Ectodermal cell (in vitro differentiated cells): ENCODE results near the gene OTOP2.

Experiments
- H3K27ac ChIP-seq: 2 replicates; pipeline ENCODE4 v1.7.0; 2013; ENCODE audit warnings: mild to moderate bottlenecking, low read depth, low read length; ENCODE audit not compliant: insufficient read depth, poor library complexity, severe bottlenecking
- H3K27me3 ChIP-seq: 2 replicates; pipeline ENCODE4 v1.7.0; 2013; ENCODE audit warnings: mild to moderate bottlenecking, low read length; ENCODE audit not compliant: insufficient read depth, control insufficient read depth, poor library complexity, severe bottlenecking
- H3K36me3 ChIP-seq: one replicate; pipeline ENCODE4 v1.7.0; 2013; ENCODE audit warnings: low read length; ENCODE audit not compliant: control insufficient read depth, insufficient read depth
- H3K4me1 ChIP-seq: one replicate; pipeline ENCODE4 v1.7.0; 2013; ENCODE audit warnings: low read length; ENCODE audit not compliant: control insufficient read depth, insufficient read depth
- H3K4me3 ChIP-seq: 2 replicates; pipeline ENCODE4 v1.7.0; 2013; ENCODE audit warnings: low read depth, low read length, control low read depth; ENCODE audit not compliant: insufficient read depth
- H3K9me3 ChIP-seq: 2 replicates; pipeline ENCODE4 v1.7.0; 2013; ENCODE audit warnings: mild to moderate bottlenecking, low read length, moderate library complexity; ENCODE audit not compliant: control insufficient read depth
- WGBS, 2 experiments: methylation state at CpG; one replicate each; pipeline ENCODE4 v1.1.7; 2013; ENCODE audit warnings: missing lambda C conversion rate in 2 of 2; 5-methylcytosine and 5-hydroxymethylcytosine counted together

OTOP2 gene

DNA sequence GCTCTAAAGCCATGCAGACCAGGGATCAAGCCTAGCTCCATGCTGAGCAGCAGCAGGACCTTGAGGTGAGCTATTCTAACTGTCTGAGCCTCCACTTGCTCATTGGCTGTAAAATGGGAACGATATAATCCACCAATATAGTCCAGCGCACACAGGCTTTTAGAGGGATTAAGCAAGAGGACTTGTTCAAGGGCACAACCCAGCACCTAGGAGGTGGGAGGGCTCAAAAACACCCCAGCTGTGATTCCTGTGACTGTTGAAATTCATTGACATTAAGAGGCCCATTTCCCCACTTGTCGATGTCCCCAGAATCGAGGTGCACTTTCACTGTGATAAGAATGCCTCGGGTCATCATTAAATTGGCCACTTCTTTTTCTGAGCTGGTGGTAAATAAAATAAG, 5.2 kb upstream of the OTOP2 start:
- Histone ChIP-seq H3K36me3 (no peaks in the 10 kb centered on the region), H3K27ac (no peak overlapping the region), H3K4me1 (peaks cover 6% of the 10 kb centered on the region), H3K27me3 (peaks cover 22% of the 10 kb centered on the region), H3K4me3 (no peak overlapping the region), H3K9me3 (no peaks in the 10 kb centered on the region)
- WGBS, 2 experiments = 94 to 96% methylated on average over 5 of the region's 5 CpGs

DNA sequence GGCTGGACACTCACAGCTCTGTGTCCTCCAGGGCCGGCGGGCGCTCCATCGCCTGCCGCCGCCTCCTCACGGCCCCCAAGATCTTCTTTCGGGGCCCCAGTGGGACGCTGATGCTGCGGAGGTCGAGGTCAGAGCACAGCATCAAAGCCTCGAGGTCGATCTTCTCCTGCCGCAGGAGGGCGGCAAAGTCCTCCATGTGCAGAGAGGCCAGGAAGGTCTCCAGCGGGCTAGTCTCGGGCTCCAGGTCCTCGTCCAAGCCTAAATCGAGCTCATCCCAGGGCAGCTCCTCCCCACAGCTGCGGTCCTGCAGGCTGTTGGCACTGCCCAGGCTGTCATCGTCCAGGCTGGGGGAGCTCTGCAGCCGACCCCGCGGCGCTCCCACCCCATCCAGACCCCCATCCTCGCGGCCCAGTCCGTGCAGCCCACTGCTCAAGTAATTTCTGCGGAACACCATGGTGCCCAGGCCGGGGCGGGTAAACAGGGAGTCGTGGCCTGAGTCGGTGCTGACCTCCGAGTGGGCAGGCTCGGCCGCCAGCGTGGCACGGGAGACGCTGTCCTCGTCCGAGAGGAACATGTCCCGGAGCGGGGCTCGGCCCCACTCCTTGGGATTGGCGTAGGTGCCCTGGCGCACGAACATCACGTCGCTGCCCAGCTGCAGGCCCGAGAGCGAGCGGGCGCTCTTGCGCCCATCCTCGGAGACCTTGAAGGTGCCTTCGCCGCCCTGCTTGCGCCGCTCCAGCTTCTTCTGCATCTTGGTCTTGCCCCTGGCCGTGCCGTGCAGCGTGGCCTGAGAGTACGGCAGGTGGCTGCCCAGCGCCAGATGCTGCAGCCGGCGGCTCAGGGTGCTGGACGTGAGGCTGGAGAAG, 4.4 kb upstream of the OTOP2 start:
- WGBS, 2 experiments = 90% methylated on average over 67 of the region's 67 CpGs

DNA sequence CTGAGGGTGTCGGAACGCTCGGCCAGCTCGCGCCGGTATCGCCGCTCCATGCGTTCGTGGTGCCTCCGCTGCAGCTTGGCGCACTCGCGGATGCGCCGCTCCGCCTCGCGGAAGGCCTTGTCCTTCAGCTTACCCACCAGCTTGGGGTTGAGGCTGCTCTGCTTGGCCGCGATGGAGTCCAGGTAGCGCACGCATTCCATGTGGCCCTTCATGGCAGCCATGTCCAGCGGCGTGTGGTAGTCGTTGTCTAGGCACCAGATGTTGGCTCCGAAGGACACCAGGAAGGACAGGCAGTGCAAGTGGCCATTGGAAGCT, 3.8 kb upstream of the OTOP2 start:
- no peaks in the 10 kb centered on the region for H3K36me3 ChIP-seq
- H3K4me3 ChIP-seq = no peak overlapping the region
- H3K9me3 ChIP-seq = no peaks in the 10 kb centered on the region
- peaks cover 36% of the 10 kb centered on the region for H3K27me3 ChIP-seq
- WGBS, 2 experiments = 96 to 97% methylated on average over 27 of the region's 27 CpGs
- peaks cover 9% of the 10 kb centered on the region for H3K4me1 ChIP-seq
- no peak overlapping the region for H3K27ac ChIP-seq

More for the DNA sequence above, 4.4 kb upstream of the OTOP2 start:
- Histone ChIP-seq H3K4me1 (peaks cover 9% of the 10 kb centered on the region), H3K4me3 (no peak overlapping the region), H3K27ac (no peak overlapping the region), H3K9me3 (no peaks in the 10 kb centered on the region), H3K36me3 (no peaks in the 10 kb centered on the region), H3K27me3 (peaks cover 30% of the 10 kb centered on the region)

DNA sequence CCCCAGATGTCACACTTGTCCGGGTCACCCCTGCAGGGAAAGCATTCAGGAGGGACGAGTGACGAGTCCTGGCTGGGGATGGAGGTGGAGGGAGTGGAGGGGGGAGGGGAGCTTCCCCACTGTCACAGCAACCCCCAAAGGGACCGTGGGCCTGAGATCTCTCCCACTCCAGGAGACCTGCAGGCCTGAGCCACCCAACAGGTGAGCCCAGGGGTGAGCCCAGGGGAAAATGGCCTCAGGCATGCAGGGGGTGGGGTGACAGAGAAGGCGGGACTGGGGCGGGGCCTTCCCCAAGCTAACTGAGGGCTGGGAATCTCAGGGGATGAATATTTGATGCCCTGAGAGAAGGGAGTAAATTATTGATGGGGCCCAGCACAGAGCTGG, 3.4 kb upstream of the OTOP2 start:
- no peak overlapping the region for H3K4me3 ChIP-seq
- H3K27me3 ChIP-seq = peaks cover 40% of the 10 kb centered on the region
- H3K9me3 ChIP-seq = no peaks in the 10 kb centered on the region
- peaks cover 9% of the 10 kb centered on the region for H3K4me1 ChIP-seq
- no peak overlapping the region for H3K27ac ChIP-seq
- H3K36me3 ChIP-seq = no peaks in the 10 kb centered on the region
- 74% methylated on average over 6 of the region's 6 CpGs for WGBS, 2 experiments

DNA sequence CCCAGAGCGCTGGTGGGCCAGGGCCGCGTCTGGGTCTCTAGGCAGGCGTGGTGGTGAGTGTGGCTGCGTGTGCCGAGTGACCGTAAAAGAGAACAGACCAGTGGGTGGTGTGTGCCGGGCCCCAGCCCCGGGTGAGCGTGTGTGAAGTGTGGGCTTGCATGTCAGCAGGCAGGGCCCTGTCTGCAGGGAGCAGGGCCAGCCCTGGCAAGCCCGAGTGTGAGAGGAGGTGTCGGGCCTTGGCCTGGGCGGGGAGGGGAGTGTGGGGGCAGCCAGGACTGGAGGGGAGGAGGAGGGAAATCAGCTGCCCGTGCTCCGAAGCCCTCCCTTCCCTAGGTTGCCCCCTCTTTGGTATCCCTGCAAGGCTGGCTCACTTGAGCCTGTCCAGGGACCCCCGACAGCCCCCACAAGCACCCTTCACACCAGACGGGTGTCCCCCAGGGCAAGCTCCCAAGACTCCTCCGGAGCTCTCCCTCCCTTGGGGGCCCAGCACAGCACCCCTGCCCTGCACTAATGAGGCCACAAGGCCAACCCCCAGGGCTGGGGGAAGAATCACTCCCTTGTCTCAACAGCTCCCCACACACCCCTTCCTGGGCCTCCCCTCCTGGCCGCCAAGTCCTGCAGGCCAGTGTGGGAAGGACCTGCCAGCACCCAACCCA, 2.9 kb upstream of the OTOP2 start:
- Histone ChIP-seq H3K27ac (no peak overlapping the region), H3K4me1 (peaks cover 9% of the 10 kb centered on the region), H3K4me3 (no peak overlapping the region), H3K27me3 (peaks cover 45% of the 10 kb centered on the region), H3K9me3 (no peaks in the 10 kb centered on the region), H3K36me3 (no peaks in the 10 kb centered on the region)
- WGBS, 2 experiments = 77 to 79% methylated on average over 19 of the region's 19 CpGs

DNA sequence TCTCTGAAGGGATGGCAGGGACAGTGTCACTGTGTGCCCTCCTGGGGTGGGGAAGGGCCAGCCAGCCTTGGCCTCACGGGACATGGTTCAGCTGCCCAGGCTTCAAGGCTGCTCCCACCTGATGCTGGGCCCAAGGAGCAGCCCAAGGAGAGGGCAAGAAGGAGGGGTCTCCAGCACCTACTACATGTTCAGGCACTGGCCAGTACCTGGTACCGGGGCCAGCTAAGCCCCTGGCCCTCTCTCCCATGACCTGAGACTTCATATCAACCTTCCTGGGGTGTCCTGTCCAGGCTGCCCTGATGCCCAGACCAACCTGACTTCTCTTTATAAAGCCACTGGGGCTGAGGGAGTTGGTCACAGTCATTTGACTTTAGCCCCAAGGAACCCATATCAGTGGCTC, 2.3 kb upstream of the OTOP2 start:
- Histone ChIP-seq H3K27ac (no peak overlapping the region), H3K27me3 (peaks cover 51% of the 10 kb centered on the region), H3K4me3 (no peak overlapping the region), H3K9me3 (no peaks in the 10 kb centered on the region), H3K36me3 (no peaks in the 10 kb centered on the region), H3K4me1 (peaks cover 9% of the 10 kb centered on the region)
- 92 to 96% methylated on average over 2 of the region's 2 CpGs for WGBS, 2 experiments

DNA sequence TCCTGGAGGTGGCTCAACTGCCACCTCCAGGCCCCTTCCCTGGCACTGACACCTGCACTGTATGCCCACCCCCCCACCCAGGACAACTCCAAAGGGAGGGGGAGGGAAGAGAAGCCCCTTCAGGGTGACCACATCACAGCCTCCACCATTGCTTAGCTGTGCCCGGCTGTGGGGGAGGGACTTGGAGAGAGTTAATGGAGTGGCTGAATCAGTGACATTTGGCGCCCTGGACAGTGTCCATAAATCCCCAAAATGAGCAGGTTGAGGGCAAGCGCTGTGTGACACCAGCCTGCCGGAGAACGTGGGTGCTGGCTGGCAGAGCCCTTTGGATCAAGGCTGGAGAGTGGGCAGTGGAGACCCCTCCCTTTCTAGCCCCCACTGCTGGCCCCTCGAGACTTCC, 1.9 kb upstream of the OTOP2 start:
- Histone ChIP-seq H3K4me1 (peaks cover 9% of the 10 kb centered on the region), H3K27ac (no peak overlapping the region), H3K4me3 (no peak overlapping the region), H3K27me3 (peaks cover 55% of the 10 kb centered on the region), H3K9me3 (no peaks in the 10 kb centered on the region), H3K36me3 (no peaks in the 10 kb centered on the region)
- 79 to 81% methylated on average over 6 of the region's 6 CpGs for WGBS, 2 experiments

DNA sequence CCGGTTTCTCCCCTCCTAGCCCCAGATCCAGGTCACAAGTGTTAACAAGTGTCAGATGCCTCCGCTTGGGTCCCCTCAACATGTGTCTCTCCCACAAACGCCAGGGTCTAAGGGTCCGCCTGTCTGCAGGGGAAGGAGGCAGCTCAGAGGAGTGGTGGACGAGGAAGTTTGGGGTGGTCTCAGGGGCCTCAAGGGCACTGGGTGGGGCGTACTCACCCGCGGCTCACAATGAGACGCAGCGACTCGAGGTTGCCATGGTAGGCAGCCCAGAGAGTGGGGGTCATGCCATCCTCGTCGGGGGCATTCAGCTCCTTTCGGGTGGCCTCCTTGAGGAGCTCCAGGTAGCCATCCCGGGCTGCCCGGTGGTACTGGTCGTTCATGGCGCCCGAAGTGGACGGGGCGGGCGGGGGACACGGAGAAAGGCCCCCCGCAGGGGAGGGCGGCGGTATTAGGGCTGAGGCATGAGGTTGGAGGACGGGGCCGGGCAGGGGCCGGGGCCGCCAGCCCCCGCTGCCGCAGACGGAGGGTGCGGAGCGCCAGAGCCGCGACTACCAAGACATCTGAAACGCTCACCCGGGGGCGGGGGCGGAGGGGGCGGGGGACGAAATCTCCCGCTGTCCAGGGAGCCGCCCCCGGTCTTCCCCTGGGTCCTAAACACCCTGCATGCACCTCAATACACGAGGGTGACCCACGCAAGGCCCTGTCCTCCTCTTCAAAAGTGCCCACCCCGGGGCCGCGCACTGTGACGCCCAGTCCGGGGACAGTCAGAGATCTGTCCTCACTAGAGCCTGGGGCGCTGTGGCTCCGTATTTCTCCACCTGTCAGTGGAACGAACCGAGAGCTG, 1.2 kb upstream of the OTOP2 start, which contains the start of gene USH1G:
Gene USH1G, minus strand, starts transcription at position 562 of the 844 bp plus-strand sequence. Its CDS starts 182 bp downstream, at position 380.
- Histone ChIP-seq H3K27ac (no peak within 1 kb of the TSS), H3K4me1 (peaks cover 9% of the 10 kb centered on the region), H3K27me3 (peaks cover 63% of the 10 kb centered on the region), H3K36me3 (no peaks in the 10 kb centered on the region), H3K9me3 (no peaks in the 10 kb centered on the region), H3K4me3 (peak within 1 kb of the TSS; percentile 16)
- 9 to 10% methylated on average over 57 of the region's 57 CpGs for WGBS, 2 experiments

DNA sequence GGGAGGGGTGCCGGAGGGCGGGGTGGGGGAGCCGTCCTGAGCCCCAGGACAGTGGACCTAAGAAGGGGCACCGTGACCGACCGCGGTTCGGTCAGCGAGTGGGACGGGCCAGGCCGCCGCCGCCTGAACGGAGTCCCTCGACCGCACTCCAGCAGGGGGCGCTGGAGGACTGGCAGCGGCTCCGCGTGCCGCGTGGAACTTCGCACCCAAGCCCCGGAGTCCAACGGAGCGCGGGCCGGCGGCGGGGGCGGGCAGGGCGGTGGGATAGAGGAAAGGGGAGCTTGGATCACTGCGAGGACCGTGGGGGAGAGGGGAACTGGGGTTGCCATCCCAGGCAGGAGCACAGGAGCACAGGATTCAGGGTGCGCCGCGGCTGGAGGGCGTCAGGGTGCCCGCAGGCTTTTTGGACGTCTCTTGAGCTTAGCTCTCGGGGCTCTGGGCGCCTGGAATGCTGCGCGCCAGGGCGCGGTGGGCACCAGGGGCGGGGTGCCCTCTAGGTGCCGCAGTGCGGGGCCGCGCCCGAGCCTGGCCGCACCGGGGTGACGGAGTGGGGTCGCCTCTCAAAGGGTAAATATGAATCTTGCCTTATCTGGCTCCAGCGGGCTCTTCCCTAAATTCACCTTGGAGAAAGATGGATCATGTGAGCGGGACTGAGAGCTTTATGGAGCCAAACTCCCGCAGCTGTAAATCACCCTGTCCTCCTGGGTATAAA, 379 bp upstream of the OTOP2 start:
- Histone ChIP-seq H3K27me3 (peaks cover 70% of the 10 kb centered on the region), H3K4me3 (peak overlapping the region; percentile 16), H3K4me1 (peaks cover 9% of the 10 kb centered on the region), H3K9me3 (no peaks in the 10 kb centered on the region), H3K27ac (no peak overlapping the region), H3K36me3 (no peaks in the 10 kb centered on the region)
- WGBS, 2 experiments = 7% methylated on average over 59 of the region's 59 CpGs
